Endothelial cell of umbilical vein (primary cell): Measurements from ENCODE around the gene TBC1D8. TPM values are rescaled to one million over a fixed set of nuclear protein-coding genes. Genes with fewer than 3 reads are reported as not detected.

ENCODE experiments used
- BruUV-seq: library from RNA; stranded (reverse); fragments of 400-500 nt; replicated peaks from 2 replicates; lab custom pipeline; 2021; lab: Mats Ljungman, UMichigan
- CTCF ChIA-PET: fragments of 300-600, 350-600 bp; sonication (Branson Sonifier 250); formaldehyde crosslinking; loops from one replicate; lab custom pipeline; 2021; ENCODE audit warnings: antibody characterized with exemption, inconsistent platforms; lab: Charles Lee
- POLR2A ChIA-PET: fragments of 300-600, 350-600 bp; sonication (Branson Sonifier 250); formaldehyde crosslinking; loops from one replicate; lab custom pipeline; 2021; ENCODE audit warnings: antibody characterized with exemption, inconsistent platforms; lab: Charles Lee
- DNase-seq: peaks from one replicate; pipeline ENCODE4 v3.0.0-alpha.2; 2011; ENCODE audit warnings: low read depth, low spot score
- FAIRE-seq: peaks from 2 replicates; lab custom pipeline; 2011; peaks lifted over from hg19 to GRCh38; lab: Jason Lieb, UNC
- H2AFZ ChIP-seq: 2 replicates; pipeline ENCODE4 v1.6.0; 2012; ENCODE audit warnings: low read depth, low read length, control low read depth, inconsistent platforms
- H3K27ac ChIP-seq: 2 replicates; pipeline ENCODE4 v1.5.1; 2011; ENCODE audit warnings: low read depth, mild to moderate bottlenecking, control low read depth, low read length, moderate library complexity; ENCODE audit not compliant: insufficient read depth
- H3K27me3 ChIP-seq, 2 experiments: 2 replicates each; pipeline versions ENCODE4 v1.6.0 to v1.6.1; 2011; ENCODE audit warnings: low read length in 2 of 2, mixed read lengths in 1 of 2; ENCODE audit not compliant: control insufficient read depth in 2 of 2, insufficient read depth in 2 of 2
- H3K36me3 ChIP-seq, 2 experiments: 2 replicates in 1 of 2; 3 replicates in 1 of 2; pipeline ENCODE4 v1.5.1; 2011; ENCODE audit warnings: low read length in 2 of 2, mild to moderate bottlenecking in 1 of 2, moderate library complexity in 1 of 2; ENCODE audit not compliant: control insufficient read depth in 2 of 2, insufficient read depth in 2 of 2; ENCODE audit errors: extremely low read depth in 1 of 2
- H3K4me1 ChIP-seq: 3 replicates; pipeline ENCODE4 v1.5.1; 2011; ENCODE audit warnings: mild to moderate bottlenecking, low read length; ENCODE audit not compliant: control insufficient read depth, insufficient read depth; ENCODE audit errors: extremely low read depth
- H3K4me2 ChIP-seq: 2 replicates; pipeline ENCODE4 v1.6.1; 2011; ENCODE audit warnings: low read length, control low read depth, mixed read lengths; ENCODE audit not compliant: insufficient read depth
- H3K4me3 ChIP-seq, 3 experiments: fragments of 200-600 bp in 1 of 3; sonication (generic), shearing (Covaris generic) in 1 of 3; replicated peaks in 1 of 3; 2 replicates each; pipeline ENCODE4 v1.5.1; 2011 to 2016; ENCODE audit warnings: control low read depth in 3 of 3, low read length in 3 of 3, mild to moderate bottlenecking in 2 of 3, inconsistent platforms in 1 of 3, low read depth in 1 of 3, moderate library complexity in 1 of 3; ENCODE audit not compliant: insufficient read depth in 1 of 3
- H3K79me2 ChIP-seq: 2 replicates; pipeline ENCODE4 v1.6.0; 2012; ENCODE audit warnings: low read length, inconsistent platforms; ENCODE audit not compliant: control insufficient read depth, insufficient read depth
- H3K9ac ChIP-seq: replicated peaks from 2 replicates; pipeline ENCODE3; 2011; ENCODE audit warnings: low read length, control low read depth; ENCODE audit not compliant: insufficient read depth; ENCODE audit errors: extremely low read depth
- H3K9me1 ChIP-seq: replicated peaks from 3 replicates; pipeline ENCODE4 v1.6.0; 2011; ENCODE audit warnings: mild to moderate bottlenecking, low read length; ENCODE audit not compliant: control insufficient read depth, insufficient read depth; ENCODE audit errors: extremely low read depth
- H3K9me3 ChIP-seq: replicated peaks from 2 replicates; pipeline ENCODE4 v1.5.1; 2012; ENCODE audit warnings: low read length, inconsistent platforms; ENCODE audit not compliant: control insufficient read depth, insufficient read depth
- H4K20me1 ChIP-seq: replicated peaks from 2 replicates; pipeline ENCODE3; 2011; ENCODE audit warnings: mild to moderate bottlenecking, low read length; ENCODE audit not compliant: control insufficient read depth, insufficient read depth; ENCODE audit errors: extremely low read depth
- CTCF ChIP-seq, 2 donors: IDR thresholded peaks; 1 replicate in 1 of 2; 2 replicates in 1 of 2; pipeline ENCODE4 v1.5.1; 2011; ENCODE audit warnings: low read length in 2 of 2, mild to moderate bottlenecking in 2 of 2, moderate library complexity in 2 of 2, control low read depth in 1 of 2, inconsistent platforms in 1 of 2, low read depth in 1 of 2; ENCODE audit not compliant: insufficient read depth in 1 of 2; ENCODE audit errors: extremely low read depth in 1 of 2
- EZH2 ChIP-seq: IDR thresholded peaks from 2 replicates; pipeline ENCODE4 v1.6.1; 2012; ENCODE audit warnings: borderline replicate concordance, low read depth, mild to moderate bottlenecking, moderate library complexity, low read length, inconsistent platforms; ENCODE audit not compliant: severe bottlenecking
- FOS ChIP-seq: IDR thresholded peaks from 2 replicates; pipeline ENCODE4 v1.6.1; 2011; ENCODE audit warnings: mild to moderate bottlenecking, low read length, moderate library complexity, borderline replicate concordance; ENCODE audit not compliant: insufficient read depth
- GATA2 ChIP-seq: IDR thresholded peaks from 2 replicates; pipeline ENCODE4 v1.7.0; 2011; ENCODE audit warnings: low read depth, mild to moderate bottlenecking, moderate library complexity, mixed read lengths, low read length; ENCODE audit not compliant: insufficient read length, insufficient read depth
- JUN ChIP-seq: IDR thresholded peaks from 2 replicates; pipeline ENCODE4 v1.6.1; 2011; ENCODE audit warnings: borderline replicate concordance, low read depth; ENCODE audit not compliant: insufficient read length, insufficient read depth
- MAX ChIP-seq: IDR thresholded peaks from 2 replicates; pipeline ENCODE4 v1.6.1; 2011; ENCODE audit not compliant: insufficient read depth, insufficient read length
- MYC ChIP-seq: IDR thresholded peaks from one replicate; pipeline ENCODE4 v1.6.1; 2011; ENCODE audit warnings: mild to moderate bottlenecking, low read depth, low read length
- POLR2A ChIP-seq: IDR thresholded peaks from 2 replicates; pipeline ENCODE4 v1.6.1; 2012; ENCODE audit warnings: low read depth, mild to moderate bottlenecking, control low read depth, low read length
- POLR2AphosphoS5 ChIP-seq: IDR thresholded peaks from 2 replicates; pipeline ENCODE4 v1.6.1; 2012; ENCODE audit warnings: low read depth, mild to moderate bottlenecking, control low read depth, low read length, moderate library complexity; ENCODE audit not compliant: insufficient read depth
- dilution Hi-C: fragments of 300-500 bp; cut with MboI; formaldehyde crosslinking; loops from one replicate; pipeline ENCODE4 v1.15.0; 2019; ENCODE audit warnings: low sequenced_read_pairs; ENCODE audit not compliant: extremely low pct_ligation_motif_present
- intact Hi-C: fragments of 100-400 bp; cut with micrococcal nuclease; formaldehyde crosslinking; loops from one replicate; pipeline ENCODE4 v1.10.0; 2022
- polyA plus RNA-seq, 4 experiments: library from polyadenylated mRNA; depleted of rRNA in 3 of 4; stranded (reverse) in 3 of 4; unstranded in 1 of 4; fragments of >200 nt; gene quantifications; 2 replicates each; pipeline versions ENCODE4 v1.2.1 to v1.2.3, GENCODE V29; 2011 to 2012; ENCODE audit warnings: missing spikeins in 1 of 4
- total RNA-seq: library from RNA; stranded (reverse); gene quantifications from 2 replicates; pipeline ENCODE4 v1.2.3, GENCODE V29; 2021

TBC1D8 gene
- total and polyA plus RNA-seq, 2 donors (not counting 3 experiments of a cell fraction or from before 2014, with no cell fraction given) = 28.5 to 32.1 TPM

- POLR2A ChIA-PET = interaction anchor here (0.9 to 1.9 kb wide), 9 partner anchors 10 to 440 kb away, joined by 3 to 8 read pairs (median 4); partner anchors contain the start of genes PDCL3 and TBC1D8
These were observed 148.5 kb downstream of the TBC1D8 start for GRCh38 chr2:101002562-101003277.

GRCh38 chr2:101001691-101002561 lies 149.3 kb downstream of the TBC1D8 start, which contains the start of gene RPL31:
RPL31 (plus strand) TSS chr2:101002289; CDS start chr2:101002702, 413 bp downstream.
- peaks cover 24 to 35% of the 10 kb centered on the region in 2 experiments for H3K36me3 ChIP-seq
- peak within 1 kb of the TSS; percentile 76 for H3K27ac ChIP-seq
- H2AFZ ChIP-seq = peak within 1 kb of the TSS; percentile 63
- FAIRE-seq = peak; percentile 96
- peaks cover 2% of the 10 kb centered on the region for H4K20me1 ChIP-seq
- H3K9me3 ChIP-seq = no peaks in the 10 kb centered on the region
- TF ChIP-seq CTCF (IDR thresholded peaks at IDR 0.05; ENCODE audit: extremely low read depth in 1 of 2, insufficient read depth in 1 of 2, low read depth in 1 of 2, low read length in 2 of 2) = no peak
- no peak for TF ChIP-seq MYC
- no peak for TF ChIP-seq JUN
- TF ChIP-seq EZH2 = no peak
- no peak for TF ChIP-seq GATA2
- TF ChIP-seq FOS = no peak
- peak; percentile 99 for TF ChIP-seq POLR2AphosphoS5
- peak; percentile 73 for TF ChIP-seq MAX
- peak; percentile 99 for TF ChIP-seq POLR2A
- peaks cover 43% of the 10 kb centered on the region for H3K79me2 ChIP-seq
- H3K4me3 ChIP-seq = peak within 1 kb of the TSS; percentile 82 to 94 (median 90)
- peak within 1 kb of the TSS; percentile 89 for H3K4me2 ChIP-seq
- no peaks in the 10 kb centered on the region for H3K27me3 ChIP-seq
- peak; percentile 95 for DNase-seq
- peak within 1 kb of the TSS; percentile 92 for H3K9ac ChIP-seq
- CTCF ChIA-PET = interaction anchor here (1.3 to 3.9 kb wide), 8 partner anchors 11 to 395 kb away, joined by 3 to 16 read pairs (median 9); no protein-coding TSS in a partner anchor
- POLR2A ChIA-PET = interaction anchor here (0.6 to 1.9 kb wide), 11 partner anchors 11 to 439 kb away, joined by 3 to 8 read pairs (median 4); partner anchors contain the start of genes PDCL3 and TBC1D8
- dilution Hi-C loops = no loop called here
- intact Hi-C loops = loop anchor here (1.0 to 2.0 kb wide), 3 partner anchors 123 to 392 kb away; no protein-coding TSS in a partner anchor
- BruUV-seq = TSS peak; percentile 79
- H3K4me1 ChIP-seq = peaks cover 24% of the 10 kb centered on the region
- H3K9me1 ChIP-seq = no peaks in the 10 kb centered on the region

More at GRCh38 chr2:101002562-101003277, 148.5 kb downstream of the TBC1D8 start:
- intact Hi-C loops (loop anchor here (1.0 to 2.0 kb wide), 3 partner anchors 124 to 392 kb away; no protein-coding TSS in a partner anchor), dilution Hi-C loops (no loop called here)
- FAIRE-seq = peak; percentile 72
- H3K9me3 ChIP-seq = no peaks in the 10 kb centered on the region
- peak; percentile 40 for DNase-seq
- peak overlapping the region; percentile 82 to 94 (median 90) for H3K4me3 ChIP-seq
- CTCF ChIA-PET = interaction anchor here (1.3 to 3.9 kb wide), 9 partner anchors 10 to 396 kb away, joined by 3 to 16 read pairs (median 8); no protein-coding TSS in a partner anchor
- no peaks in the 10 kb centered on the region for H3K27me3 ChIP-seq
- H4K20me1 ChIP-seq = peaks cover 2% of the 10 kb centered on the region
- H3K9ac ChIP-seq = peak overlapping the region; percentile 92
- H3K4me1 ChIP-seq = peaks cover 24% of the 10 kb centered on the region
- TSS peak; percentile 50 for BruUV-seq
- H3K4me2 ChIP-seq = peak overlapping the region; percentile 89
- H3K36me3 ChIP-seq = peaks cover 31 to 43% of the 10 kb centered on the region in 2 experiments
- H3K9me1 ChIP-seq = no peaks in the 10 kb centered on the region
- H3K27ac ChIP-seq = peak overlapping the region; percentile 76
- H3K79me2 ChIP-seq = peaks cover 48% of the 10 kb centered on the region
- no peak overlapping the region for H2AFZ ChIP-seq
- no peak for TF ChIP-seq EZH2
- TF ChIP-seq POLR2AphosphoS5 = peak; percentile 30
